IPS DF 6.9 (cell line): ENCODE data around the gene HTR4.

Experiments used
- DNase-seq: peaks from one replicate; pipeline ENCODE4 v3.0.0-alpha.2; 2013; ENCODE audit warnings: low read depth, low spot score
- H3K27ac ChIP-seq: one replicate; pipeline ENCODE4 v1.5.1; 2013; ENCODE audit warnings: low read length, control low read depth
- H3K27me3 ChIP-seq: 2 replicates; pipeline ENCODE4 v1.6.1; 2013; ENCODE audit warnings: mild to moderate bottlenecking, low read length; ENCODE audit not compliant: control insufficient read depth, insufficient read depth
- H3K36me3 ChIP-seq: 2 replicates; pipeline ENCODE4 v1.6.1; 2013; ENCODE audit warnings: low read length; ENCODE audit not compliant: control insufficient read depth, insufficient read depth
- H3K4me1 ChIP-seq: 2 replicates; pipeline ENCODE4 v1.6.1; 2013; ENCODE audit warnings: low read length; ENCODE audit not compliant: control insufficient read depth, insufficient read depth
- H3K4me3 ChIP-seq: 2 replicates; pipeline ENCODE4 v1.5.1; 2013; ENCODE audit warnings: mild to moderate bottlenecking, low read length
- H3K9me3 ChIP-seq: 2 replicates; pipeline ENCODE4 v1.6.1; 2013; ENCODE audit warnings: low read length, inconsistent platforms; ENCODE audit not compliant: control insufficient read depth, insufficient read depth
- WGBS: extraction: QIAGEN DNeasy Blood & Tissue Kit; methylation state at CpG from one replicate; pipeline ENCODE4 v1.1.7; 2013; ENCODE audit warnings: mixed read lengths, missing lambda C conversion rate; ENCODE audit not compliant: insufficient read length, insufficient coverage; 5-methylcytosine and 5-hydroxymethylcytosine counted together

Gene HTR4

DNA sequence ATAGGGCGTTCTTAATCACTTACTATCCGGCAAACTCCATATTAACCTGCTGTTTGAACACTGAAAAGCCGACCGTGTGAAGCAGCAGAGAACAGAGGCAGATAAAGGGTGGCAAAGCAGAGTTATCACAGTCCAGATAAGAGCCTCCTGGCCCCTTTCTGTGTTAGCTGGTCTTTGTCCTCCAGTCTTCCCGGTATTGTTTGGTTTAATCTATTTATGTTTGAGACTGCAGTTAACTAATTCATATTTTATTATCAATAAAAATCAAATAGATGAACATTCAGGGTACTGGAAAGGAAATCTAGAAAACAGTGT lies 6.0 kb upstream of the HTR4 start:
- WGBS: no CpG with 5 or more reads among the region's 5 CpGs

DNA sequence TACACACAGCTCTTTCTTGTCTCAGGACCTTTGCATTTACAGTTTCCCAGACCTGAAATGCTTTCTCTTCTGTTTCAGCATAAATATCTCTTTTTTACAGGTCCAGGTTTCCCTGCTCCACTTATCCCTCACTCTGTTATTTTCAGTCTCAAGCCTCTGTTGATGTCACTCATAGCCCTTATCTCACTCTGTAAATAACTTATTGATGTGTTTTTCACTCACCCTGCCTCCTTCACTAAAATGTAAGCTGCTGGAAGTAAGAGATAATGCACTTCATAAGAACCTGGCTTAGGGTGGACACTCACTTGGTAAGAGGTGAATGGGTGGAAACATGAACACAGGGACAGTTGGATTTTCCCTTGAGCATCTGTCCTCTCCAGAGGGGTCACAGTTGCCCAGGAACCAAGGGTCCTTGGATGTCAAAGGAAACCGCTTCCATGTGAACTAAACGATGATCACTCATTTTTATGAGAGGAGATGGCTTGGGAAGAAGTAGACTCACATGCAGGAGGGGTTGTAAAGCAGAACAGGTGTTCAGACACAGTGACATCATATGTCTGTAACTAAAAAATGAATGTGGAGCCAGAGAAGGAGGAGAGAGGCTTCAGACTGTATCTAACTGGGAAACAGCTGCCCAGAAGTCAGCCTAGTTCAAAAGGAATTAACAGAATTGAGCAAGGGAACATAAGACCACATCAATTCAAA lies 5.5 kb upstream of the HTR4 start:
- Histone ChIP-seq H3K9me3 (no peaks in the 10 kb centered on the region), H3K4me3 (no peak overlapping the region), H3K27me3 (peaks cover under 1% of the 10 kb centered on the region; the same call in 1 of the 2 replicates), H3K36me3 (no peaks in the 10 kb centered on the region), H3K4me1 (no peaks in the 10 kb centered on the region), H3K27ac (no peak overlapping the region)
- DNase-seq: no peak
- WGBS: no CpG with 5 or more reads among the region's 2 CpGs

More for the DNA sequence above, 6.0 kb upstream of the HTR4 start:
- H3K9me3 ChIP-seq: no peaks in the 10 kb centered on the region
- no peak overlapping the region for H3K27ac ChIP-seq
- DNase-seq: no peak
- no peak overlapping the region for H3K4me3 ChIP-seq
- no peaks in the 10 kb centered on the region for H3K27me3 ChIP-seq
- H3K4me1 ChIP-seq: no peaks in the 10 kb centered on the region
- no peaks in the 10 kb centered on the region for H3K36me3 ChIP-seq

DNA sequence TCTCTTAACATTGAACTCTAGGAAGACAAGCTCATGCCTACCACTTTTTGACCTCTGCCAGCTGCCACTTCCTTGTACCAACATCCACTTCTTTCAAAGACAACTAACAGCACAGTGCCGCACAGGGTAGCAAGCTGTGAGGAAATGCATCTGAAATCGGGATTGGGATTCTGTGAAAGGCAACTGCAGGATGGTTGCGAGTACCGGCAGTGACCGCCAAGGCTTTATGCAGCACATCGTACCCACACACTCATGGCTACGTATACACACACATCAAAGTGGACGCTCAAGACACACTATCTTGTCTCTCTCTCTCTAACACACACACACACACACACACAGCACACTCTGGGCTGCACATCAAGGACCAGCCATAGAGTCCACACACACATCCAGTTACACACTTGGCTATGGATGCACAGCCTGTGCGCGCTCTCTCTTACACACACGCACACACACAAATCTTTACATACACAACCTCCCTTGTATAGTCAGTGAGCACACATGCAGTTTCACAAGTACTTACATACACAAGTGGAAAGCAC lies 964 bp downstream of the HTR4 start:
- Histone ChIP-seq H3K27ac (no peak overlapping the region), H3K9me3 (no peaks in the 10 kb centered on the region), H3K4me1 (no peaks in the 10 kb centered on the region), H3K27me3 (peaks cover 17% of the 10 kb centered on the region), H3K36me3 (no peaks in the 10 kb centered on the region), H3K4me3 (peak overlapping the region; percentile 70; the same call in 1 of the 2 replicates)
- no CpG with 5 or more reads among the region's 11 CpGs for WGBS
- DNase-seq: no peak

DNA sequence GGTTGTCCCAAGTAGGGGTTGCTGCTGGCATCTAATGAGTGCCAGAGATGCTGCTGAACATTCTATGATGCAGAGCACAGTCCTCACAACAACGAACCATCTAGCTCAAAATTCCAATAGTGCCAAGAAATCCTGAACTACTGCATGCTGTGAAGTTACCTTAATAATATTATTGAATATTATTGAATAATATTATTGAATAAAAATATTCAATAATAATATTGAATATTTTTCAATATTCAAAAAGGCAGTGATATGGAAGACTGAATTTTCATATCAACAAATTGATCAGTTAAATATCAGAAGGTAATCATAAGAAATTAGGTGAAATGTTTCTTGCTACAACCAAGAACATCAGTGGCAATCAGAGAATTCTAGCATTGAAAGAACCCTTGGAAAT lies 2.8 kb downstream of the HTR4 start:
- no peaks in the 10 kb centered on the region for H3K9me3 ChIP-seq
- no CpG with 5 or more reads among the region's 1 CpG for WGBS

DNA sequence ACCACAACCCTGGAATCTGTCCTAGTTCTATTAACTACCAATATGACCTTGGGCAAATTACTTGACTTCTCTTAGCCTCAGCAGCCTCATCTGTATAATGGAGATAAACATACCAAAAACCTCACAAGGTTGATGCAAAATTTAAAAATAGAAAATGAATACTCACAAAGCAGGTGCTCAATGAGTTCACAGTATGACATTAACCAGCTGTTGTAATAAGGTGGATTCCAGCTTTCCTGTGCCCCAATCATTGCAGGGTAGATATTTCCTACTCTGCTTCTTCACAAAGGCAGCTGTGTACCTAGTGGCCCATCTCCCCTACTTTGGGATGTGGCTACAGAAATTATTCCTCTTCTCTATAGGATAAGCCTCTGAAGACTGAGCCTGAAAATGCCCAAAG lies 8.8 kb downstream of the HTR4 start:
- DNase-seq: no peak
- Histone ChIP-seq H3K9me3 (no peaks in the 10 kb centered on the region), H3K4me3 (no peak overlapping the region), H3K27me3 (no peaks in the 10 kb centered on the region), H3K27ac (no peak overlapping the region), H3K36me3 (no peaks in the 10 kb centered on the region), H3K4me1 (no peaks in the 10 kb centered on the region)

More for the DNA sequence above, 2.8 kb downstream of the HTR4 start:
- Histone ChIP-seq H3K4me3 (no peak overlapping the region), H3K4me1 (no peaks in the 10 kb centered on the region), H3K36me3 (no peaks in the 10 kb centered on the region), H3K27ac (no peak overlapping the region), H3K27me3 (peaks cover 17% of the 10 kb centered on the region)
- no peak for DNase-seq

DNA sequence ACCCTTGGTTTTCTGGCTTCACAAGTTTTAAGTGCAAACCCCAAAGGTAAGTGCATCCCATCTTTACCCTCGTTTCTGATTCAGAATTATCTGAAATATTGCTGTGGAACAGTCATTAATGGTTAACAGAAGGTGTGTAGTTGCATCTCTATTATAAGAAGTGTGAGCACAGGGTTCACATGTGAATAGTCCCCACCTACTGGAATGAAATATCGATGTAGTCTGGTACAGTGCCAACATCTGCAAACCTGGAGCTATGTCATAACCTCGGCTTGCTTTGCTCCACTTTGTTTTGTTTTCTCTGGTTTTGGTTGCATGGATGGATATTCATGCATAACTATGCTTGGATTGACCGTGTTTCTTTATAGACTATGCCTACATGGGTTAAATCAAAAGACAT lies 12.6 kb downstream of the HTR4 start:
- H3K9me3 ChIP-seq: no peaks in the 10 kb centered on the region
- no peaks in the 10 kb centered on the region for H3K4me1 ChIP-seq
- no CpG with 5 or more reads among the region's 4 CpGs for WGBS
- no peak overlapping the region for H3K27ac ChIP-seq
- H3K4me3 ChIP-seq: no peak overlapping the region
- H3K36me3 ChIP-seq: no peaks in the 10 kb centered on the region
- DNase-seq: no peak
- no peaks in the 10 kb centered on the region for H3K27me3 ChIP-seq

DNA sequence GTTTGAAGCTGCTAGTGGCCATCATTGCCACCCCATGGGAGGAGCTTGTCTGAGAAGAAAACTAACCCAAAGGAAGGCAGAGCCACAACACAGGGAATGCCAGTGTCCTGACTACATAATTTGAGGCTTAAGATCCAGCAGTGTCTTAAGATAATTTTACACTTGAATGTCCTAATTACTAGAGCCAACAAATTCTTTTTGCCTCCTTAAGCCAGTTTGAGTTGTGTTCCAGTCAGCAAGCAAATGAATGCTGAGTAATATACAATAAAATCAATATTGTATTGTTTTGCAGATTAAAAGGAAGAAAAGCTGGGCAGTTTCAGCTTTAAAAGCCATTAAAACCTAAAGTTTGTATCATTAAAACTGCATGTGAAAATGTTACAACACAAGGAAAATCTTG lies 13.9 kb downstream of the HTR4 start:
- no peak overlapping the region for H3K4me3 ChIP-seq
- H3K27ac ChIP-seq: no peak overlapping the region
- DNase-seq: no peak
- no peaks in the 10 kb centered on the region for H3K4me1 ChIP-seq
- no peaks in the 10 kb centered on the region for H3K36me3 ChIP-seq
- H3K27me3 ChIP-seq: no peaks in the 10 kb centered on the region
- no peaks in the 10 kb centered on the region for H3K9me3 ChIP-seq

DNA sequence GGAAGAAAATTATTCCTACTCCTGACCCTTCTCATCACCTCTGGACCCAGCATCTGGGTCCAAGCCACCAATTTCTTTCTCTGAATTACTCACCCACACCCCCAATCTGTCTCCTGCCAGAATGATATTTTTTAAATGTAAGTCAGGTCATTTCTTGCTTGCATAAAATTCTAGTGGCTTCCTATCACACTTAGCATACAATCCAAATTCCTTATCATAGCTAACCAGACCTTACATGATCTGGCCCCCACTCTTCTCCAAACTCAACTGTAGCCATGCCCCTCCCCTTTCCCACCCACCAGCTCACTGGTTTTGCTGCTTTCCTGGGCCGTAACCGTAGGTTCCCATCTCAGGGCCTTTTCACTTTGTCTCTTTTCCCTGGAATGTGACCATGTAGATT lies 15.2 kb downstream of the HTR4 start:
- no peaks in the 10 kb centered on the region for H3K9me3 ChIP-seq
- H3K27ac ChIP-seq: no peak overlapping the region
- H3K4me1 ChIP-seq: no peaks in the 10 kb centered on the region
- DNase-seq: no peak
- H3K4me3 ChIP-seq: no peak overlapping the region
- H3K36me3 ChIP-seq: no peaks in the 10 kb centered on the region
- no CpG with 5 or more reads among the region's 2 CpGs for WGBS
- no peaks in the 10 kb centered on the region for H3K27me3 ChIP-seq

DNA sequence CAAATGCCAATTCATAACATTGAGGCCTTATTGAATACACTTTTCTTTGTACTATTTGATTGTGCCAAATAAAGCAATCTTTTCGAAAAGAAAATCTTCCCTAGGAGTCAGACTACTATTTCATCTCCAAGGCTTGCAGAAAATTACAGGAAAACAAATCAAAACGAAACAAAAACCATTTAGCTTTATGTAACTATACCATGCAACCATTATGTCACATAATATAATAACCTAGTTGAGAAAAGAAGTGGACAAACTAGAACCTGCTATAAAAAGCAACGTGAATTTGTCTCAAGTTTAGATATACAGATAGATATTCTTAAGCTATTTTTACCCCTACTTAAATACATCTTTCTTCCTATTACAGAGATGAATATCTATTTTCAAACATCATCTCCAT lies 18.0 kb downstream of the HTR4 start:
- no peak overlapping the region for H3K27ac ChIP-seq
- no peaks in the 10 kb centered on the region for H3K9me3 ChIP-seq
- DNase-seq: no peak
- H3K4me3 ChIP-seq: no peak overlapping the region
- H3K27me3 ChIP-seq: no peaks in the 10 kb centered on the region
- no CpG with 5 or more reads among the region's 3 CpGs for WGBS
- H3K4me1 ChIP-seq: no peaks in the 10 kb centered on the region
- H3K36me3 ChIP-seq: no peaks in the 10 kb centered on the region

DNA sequence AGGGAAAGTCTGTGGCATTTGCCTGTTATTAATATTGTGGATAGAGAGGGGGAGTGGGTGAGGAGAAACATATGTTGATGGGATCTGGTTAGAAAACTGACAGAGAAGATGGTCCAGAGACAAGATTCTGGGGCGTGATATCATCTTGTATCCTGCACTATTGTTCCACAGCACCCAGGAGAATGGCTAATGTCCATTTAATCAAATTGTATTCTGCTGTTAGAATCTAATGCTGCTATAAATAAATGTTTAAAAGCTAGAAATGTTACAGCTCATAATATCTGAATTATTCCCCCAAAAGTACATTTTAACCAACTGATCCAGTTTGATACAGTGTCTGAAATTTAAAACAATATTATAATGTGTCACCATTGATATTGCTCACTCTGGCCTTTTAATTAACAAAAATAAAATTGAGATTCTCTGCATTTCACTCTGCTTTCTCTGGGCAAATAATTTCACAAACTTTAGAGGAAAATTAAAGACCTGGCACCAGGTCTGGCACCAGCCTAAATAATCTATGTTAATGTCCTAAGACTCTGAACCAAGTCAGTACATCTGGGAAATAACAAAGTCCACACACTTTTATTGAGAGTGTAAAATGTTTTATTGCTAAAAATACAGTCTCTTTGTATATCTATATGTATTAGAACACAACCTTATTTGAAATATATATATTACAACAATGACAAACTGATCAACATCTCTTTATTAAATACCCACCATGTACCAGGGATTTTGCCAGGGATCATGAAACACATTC lies 18.8 kb downstream of the HTR4 start:
- DNase-seq: no peak
- H3K36me3 ChIP-seq: no peaks in the 10 kb centered on the region
- H3K27me3 ChIP-seq: no peaks in the 10 kb centered on the region
- H3K4me1 ChIP-seq: no peaks in the 10 kb centered on the region
- no peak overlapping the region for H3K27ac ChIP-seq
- no CpG with 5 or more reads among the region's 1 CpG for WGBS
- H3K4me3 ChIP-seq: no peak overlapping the region
- H3K9me3 ChIP-seq: no peaks in the 10 kb centered on the region

DNA sequence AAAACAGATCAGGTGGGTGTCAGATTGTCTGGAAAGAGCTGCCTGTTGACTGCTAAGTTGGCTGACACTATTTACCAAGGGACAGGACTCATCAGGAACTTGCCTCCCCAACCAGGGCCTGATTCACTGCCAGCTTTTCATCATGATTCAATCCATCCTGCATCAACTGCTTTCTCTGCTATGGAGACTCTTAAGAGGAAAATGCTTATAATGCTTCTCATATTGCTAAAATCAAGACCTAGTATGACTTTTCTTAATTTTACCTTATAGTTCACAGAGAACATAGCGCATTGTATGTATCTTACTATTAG lies 21.3 kb downstream of the HTR4 start:
- Histone ChIP-seq H3K4me3 (no peak overlapping the region), H3K27me3 (no peaks in the 10 kb centered on the region), H3K9me3 (no peaks in the 10 kb centered on the region), H3K4me1 (no peaks in the 10 kb centered on the region), H3K36me3 (no peaks in the 10 kb centered on the region), H3K27ac (no peak overlapping the region)
- DNase-seq: no peak
- WGBS: no CpG with 5 or more reads among the region's 1 CpG
